ENCODE measurements around the gene CISH. TPM values are rescaled to one million over a fixed set of nuclear protein-coding genes. Genes with fewer than 3 reads are reported as not detected.
A peak's percentile ranks its signal among the peaks of the same experiment; 100 is the strongest.

Gene CISH
- total and polyA plus RNA-seq, 12 donors: 5.4 to 131 (median 23.1) TPM

DNA sequence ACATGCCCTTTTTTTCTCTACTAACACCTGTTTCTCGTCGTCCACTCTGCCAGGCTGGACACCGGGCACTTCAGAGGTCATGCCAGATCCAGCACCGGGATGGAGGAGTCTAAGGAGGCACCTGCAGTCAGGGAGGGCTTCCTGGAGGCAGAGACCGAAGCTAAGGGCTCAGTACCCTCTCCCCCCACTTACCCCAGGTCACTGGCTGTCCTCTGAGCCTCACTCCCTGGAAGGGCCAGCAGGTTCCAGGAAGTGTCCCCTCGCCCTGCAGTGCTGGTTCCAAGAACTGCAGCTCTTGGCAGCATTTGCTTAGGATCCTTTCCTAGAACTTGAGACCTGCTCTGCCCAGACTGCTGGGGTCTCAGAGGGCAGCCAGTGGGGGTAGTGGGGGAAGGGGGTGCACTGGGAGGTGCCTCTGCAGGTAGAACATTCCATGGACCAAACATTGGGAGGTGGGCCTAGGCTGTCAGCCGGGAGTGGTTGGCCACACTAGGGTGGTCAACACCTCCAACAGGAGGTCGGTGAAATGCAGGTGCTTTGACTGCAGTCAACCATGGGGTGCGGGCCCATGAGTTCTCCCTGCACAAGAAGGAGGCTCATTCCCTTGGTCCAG is 11.3 kb downstream of the CISH start:
- peaks cover 0 to 17% (median 3%) of the 10 kb centered on the region in 9 donors for H3K36me3 ChIP-seq
- TF ChIP-seq, protein P1, sequence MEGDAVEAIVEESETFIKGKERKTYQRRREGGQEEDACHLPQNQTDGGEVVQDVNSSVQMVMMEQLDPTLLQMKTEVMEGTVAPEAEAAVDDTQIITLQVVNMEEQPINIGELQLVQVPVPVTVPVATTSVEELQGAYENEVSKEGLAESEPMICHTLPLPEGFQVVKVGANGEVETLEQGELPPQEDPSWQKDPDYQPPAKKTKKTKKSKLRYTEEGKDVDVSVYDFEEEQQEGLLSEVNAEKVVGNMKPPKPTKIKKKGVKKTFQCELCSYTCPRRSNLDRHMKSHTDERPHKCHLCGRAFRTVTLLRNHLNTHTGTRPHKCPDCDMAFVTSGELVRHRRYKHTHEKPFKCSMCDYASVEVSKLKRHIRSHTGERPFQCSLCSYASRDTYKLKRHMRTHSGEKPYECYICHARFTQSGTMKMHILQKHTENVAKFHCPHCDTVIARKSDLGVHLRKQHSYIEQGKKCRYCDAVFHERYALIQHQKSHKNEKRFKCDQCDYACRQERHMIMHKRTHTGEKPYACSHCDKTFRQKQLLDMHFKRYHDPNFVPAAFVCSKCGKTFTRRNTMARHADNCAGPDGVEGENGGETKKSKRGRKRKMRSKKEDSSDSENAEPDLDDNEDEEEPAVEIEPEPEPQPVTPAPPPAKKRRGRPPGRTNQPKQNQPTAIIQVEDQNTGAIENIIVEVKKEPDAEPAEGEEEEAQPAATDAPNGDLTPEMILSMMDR (IDR thresholded peaks at IDR 0.05): no peak
- H3K27me3 ChIP-seq: no peaks in the 10 kb centered on the region
- WGBS, 2 donors: 68 to 70% methylated on average over 9 of the region's 9 CpGs
- no peaks in the 10 kb centered on the region for H3K9me3 ChIP-seq
- no peak overlapping the region for H3K4me3 ChIP-seq
- peak overlapping the region; percentile 93 to 99 (median 98) for H3K27ac ChIP-seq
- intact Hi-C loops (cut with DNase I): loop anchor here in 1 of 10 donors (2.0 kb wide), 1 partner anchor 15 kb away; no protein-coding TSS in a partner anchor
- ATAC-seq (peak in 1 of 8 donors; percentile 16), DNase-seq (peak in 1 of 2 donors; percentile 23)
- H3K4me1 ChIP-seq: peaks cover 30 to 66% (median 62%) of the 10 kb centered on the region in 9 donors

DNA sequence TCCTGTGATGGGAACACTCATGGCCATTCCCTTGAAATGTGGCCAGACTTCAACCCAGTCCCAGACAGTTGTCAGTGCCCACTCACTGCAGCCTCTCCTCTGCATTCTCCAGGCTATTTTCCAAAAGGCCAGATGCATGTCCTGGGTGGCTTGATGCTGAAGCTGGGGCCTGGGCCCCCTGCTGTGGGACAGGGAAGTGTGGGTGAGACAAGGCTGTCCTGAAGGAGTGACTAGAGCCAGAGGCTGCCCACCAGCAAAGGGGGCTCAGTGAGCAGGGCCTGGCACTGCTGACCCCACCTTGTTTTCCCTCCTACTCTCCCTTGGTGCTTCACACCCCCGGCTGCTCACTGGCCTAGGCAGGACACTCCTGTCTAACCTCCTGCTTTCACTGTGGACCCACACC is 11.9 kb downstream of the CISH start:
- no peak overlapping the region for H3K4me3 ChIP-seq
- peak in 1 of 2 donors; percentile 13 for DNase-seq
- TF ChIP-seq, protein P1 (IDR thresholded peaks at IDR 0.05): no peak
- intact Hi-C loops (cut with DNase I): loop anchor here in 1 of 10 donors (2.0 kb wide), 1 partner anchor 15 kb away; no protein-coding TSS in a partner anchor
- peak in 3 of 8 donors; percentile 0 to 4 (median 1) for ATAC-seq
- H3K9me3 ChIP-seq: no peaks in the 10 kb centered on the region
- 67 to 82% methylated on average over 1 of the region's 1 CpG for WGBS, 2 donors
- H3K4me1 ChIP-seq: peaks cover 27 to 60% (median 56%) of the 10 kb centered on the region in 9 donors
- peaks cover 0 to 12% (median 3%) of the 10 kb centered on the region in 9 donors for H3K36me3 ChIP-seq
- peak overlapping the region; percentile 93 to 99 (median 98) for H3K27ac ChIP-seq
- H3K27me3 ChIP-seq: no peaks in the 10 kb centered on the region

DNA sequence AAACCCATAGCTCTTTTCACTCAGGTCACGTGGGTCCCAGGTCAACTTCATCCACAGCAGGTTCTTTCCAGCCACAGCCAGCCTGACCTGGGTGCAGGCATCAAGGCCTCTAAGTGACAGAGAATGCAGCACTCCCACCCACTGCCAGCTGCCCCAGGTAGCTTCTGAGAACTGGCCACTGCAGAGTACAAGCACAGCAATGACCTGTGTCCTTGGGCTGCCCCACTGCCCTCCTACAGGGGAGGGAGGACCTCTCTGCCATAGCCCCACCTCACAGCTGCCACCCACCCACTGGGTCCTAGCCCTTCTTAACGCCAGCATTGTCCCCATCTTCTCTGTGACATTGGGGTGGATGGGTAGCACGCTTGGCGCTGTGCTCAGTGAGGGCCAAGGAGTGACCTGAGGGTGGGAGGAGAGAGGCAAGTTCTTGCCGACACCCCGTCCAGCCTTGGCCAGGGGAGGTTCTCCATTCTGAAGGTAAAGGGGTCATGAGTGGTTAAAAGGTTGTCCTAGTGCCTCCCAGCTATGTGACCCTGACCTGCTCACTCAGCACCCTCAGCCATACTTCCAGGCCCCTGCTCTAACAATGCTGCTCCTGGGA is 12.4 kb downstream of the CISH start:
- ATAC-seq: no peak

DNA sequence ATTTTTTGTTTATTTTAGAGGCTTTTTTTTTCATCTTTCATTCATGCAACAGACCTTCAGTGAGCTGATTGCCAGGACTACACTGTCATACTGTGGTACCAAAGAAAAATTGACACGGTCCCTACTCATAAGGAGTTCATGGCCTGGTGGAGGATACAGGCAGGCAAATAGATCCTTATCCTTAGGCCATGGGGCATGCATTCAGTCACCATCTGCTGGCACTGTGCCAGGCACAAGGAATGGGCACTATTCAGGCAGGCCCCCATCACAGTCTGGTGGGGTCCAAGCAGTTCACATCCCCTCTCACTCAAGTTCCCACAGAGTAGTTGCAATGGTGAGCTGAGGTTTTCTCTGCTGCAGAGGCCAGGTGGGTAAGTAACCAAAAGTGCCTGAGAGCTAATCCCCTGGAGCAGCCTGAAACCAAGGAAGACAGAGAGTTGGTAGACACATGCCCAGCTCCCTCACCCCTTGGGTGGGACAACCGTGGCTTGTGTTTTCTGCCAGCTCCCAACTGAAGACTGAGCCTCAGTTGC is 17.3 kb downstream of the CISH start:
- no peak for ATAC-seq
- no peaks in the 10 kb centered on the region for H3K27me3 ChIP-seq
- H3K36me3 ChIP-seq: peaks cover 0 to 3% (median 0%) of the 10 kb centered on the region in 9 donors
- 35 to 41% methylated on average over 2 of the region's 2 CpGs for WGBS, 2 donors
- no peak overlapping the region for H3K27ac ChIP-seq
- TF ChIP-seq, protein P1 (IDR thresholded peaks at IDR 0.05): no peak
- peaks cover 6 to 52% (median 32%) of the 10 kb centered on the region in 9 donors for H3K4me1 ChIP-seq
- H3K9me3 ChIP-seq: no peaks in the 10 kb centered on the region
- no peak for DNase-seq
- no peak overlapping the region for H3K4me3 ChIP-seq
- intact Hi-C loops (cut with DNase I): no loop called here

More for the DNA sequence above, 12.4 kb downstream of the CISH start:
- Histone ChIP-seq H3K27me3 (no peaks in the 10 kb centered on the region), H3K4me1 (peaks cover 24 to 56% (median 52%) of the 10 kb centered on the region in 9 donors), H3K36me3 (peaks cover 0 to 7% (median 1%) of the 10 kb centered on the region in 9 donors), H3K27ac (peak overlapping the region; percentile 93 to 99 (median 98)), H3K9me3 (no peaks in the 10 kb centered on the region), H3K4me3 (no peak overlapping the region)
- TF ChIP-seq, protein P1 (IDR thresholded peaks at IDR 0.05): no peak
- peak in 1 of 2 donors; percentile 15 for DNase-seq
- intact Hi-C loops (cut with DNase I): no loop called here
- 71 to 74% methylated on average over 6 of the region's 6 CpGs for WGBS, 2 donors

All from heart right ventricle (tissue), 16 donors.